HepG2 (cell line): ENCODE results near the gene DAZAP1. TPM values are rescaled to one million over a fixed set of nuclear protein-coding genes. Genes with fewer than 3 reads are reported as not detected.

Source experiments
- CREM ChIP-seq, 2 experiments: sonication (generic) in 1 of 2; formaldehyde crosslinking in 1 of 2; IDR thresholded peaks; 2 replicates each; pipeline versions ENCODE4 v1.4.0 to v1.6.1; 2016 to 2020; ENCODE audit warnings: antibody characterized with exemption in 1 of 2, mild to moderate bottlenecking in 1 of 2, missing genetic modification reagents in 1 of 2
- GTF3A ChIP-seq: sonication (generic); formaldehyde crosslinking; conservative IDR thresholded peaks from 2 replicates; pipeline ENCODE4 v1.4.0; 2020; ENCODE audit warnings: mild to moderate bottlenecking, missing genetic modification reagents
- HNRNPL ChIP-seq: fragments of 200-400 bp; formaldehyde crosslinking; IDR thresholded peaks from 2 replicates; pipeline ENCODE4 v1.6.1; 2017; ENCODE audit warnings: mild to moderate bottlenecking, low read depth, low read length
- SALL2 ChIP-seq: sonication (generic); formaldehyde crosslinking; IDR thresholded peaks from 2 replicates; pipeline ENCODE4 v1.8.1; 2023; ENCODE audit warnings: mild to moderate bottlenecking, missing genetic modification reagents, inconsistent platforms
- SRSF9 ChIP-seq: fragments of 200-400 bp; formaldehyde crosslinking; IDR thresholded peaks from 2 replicates; pipeline ENCODE4 v1.6.1; 2018; ENCODE audit warnings: borderline replicate concordance, mild to moderate bottlenecking, low read depth, low read length; ENCODE audit not compliant: insufficient read depth, poor library complexity, severe bottlenecking
- TP53 ChIP-seq: sonication (generic); formaldehyde crosslinking; conservative IDR thresholded peaks from 2 replicates; pipeline ENCODE4 v1.4.0; 2020; ENCODE audit warnings: missing genetic modification reagents
- ZNF607 ChIP-seq: sonication (generic); formaldehyde crosslinking; IDR thresholded peaks from 2 replicates; pipeline ENCODE4 v1.5.1; 2020; ENCODE audit warnings: missing genetic modification reagents, mild to moderate bottlenecking, borderline replicate concordance
- polyA plus RNA-seq, 8 experiments: library from polyadenylated mRNA; depleted of rRNA in 3 of 8; stranded (reverse) in 7 of 8; unstranded in 1 of 8; fragments of >200 nt; fragmentation: Illumina TruSeq in 4 of 8; extraction: Trizol in 4 of 8; gene quantifications; 2 replicates each; pipeline versions ENCODE4 v1.2.1 to v1.2.3, GENCODE V29; 2011 to 2016; ENCODE audit warnings: low read depth in 4 of 8, missing spikeins in 1 of 8, mixed read lengths in 1 of 8; ENCODE audit not compliant: insufficient read depth in 1 of 8
- total RNA-seq, 5 experiments: library from RNA; depleted of rRNA; stranded (reverse); fragments of >200 nt; fragmentation: Illumina TruSeq; extraction: Trizol; gene quantifications; 2 replicates each; pipeline ENCODE4 v1.2.3, GENCODE V29; 2016; ENCODE audit warnings: low read depth in 1 of 5
- TF ChIP-seq, protein P1 (sequence below): sonication (generic); formaldehyde crosslinking; IDR thresholded peaks from 2 replicates; pipeline ENCODE4 v1.8.0; 2022; ENCODE audit warnings: mild to moderate bottlenecking, missing genetic modification reagents, borderline replicate concordance
- TF ChIP-seq, protein P2 (sequence below): sonication (generic); formaldehyde crosslinking; IDR thresholded peaks from 2 replicates; pipeline ENCODE4 v1.4.0; 2020; ENCODE audit warnings: missing genetic modification reagents, mild to moderate bottlenecking, borderline replicate concordance
- TF ChIP-seq, protein P3 (sequence below): sonication (generic); formaldehyde crosslinking; IDR thresholded peaks from 2 replicates; pipeline ENCODE4 v1.4.0; 2020; ENCODE audit warnings: missing genetic modification reagents, borderline replicate concordance
- TF ChIP-seq, protein P4 (sequence below): IDR thresholded peaks from 2 replicates; pipeline ENCODE4 v1.6.1; 2016; ENCODE audit warnings: missing compliant biosample characterization, missing genetic modification reagents, borderline replicate concordance
- TF ChIP-seq, protein P5 (sequence below): sonication (generic); formaldehyde crosslinking; IDR thresholded peaks from 2 replicates; pipeline ENCODE4 v1.4.0; 2020; ENCODE audit warnings: mild to moderate bottlenecking, missing genetic modification reagents

The DAZAP1 gene
- total and polyA plus RNA-seq, 2 of the 13 experiments (the other 11 are each of a cell fraction or from before 2014, with no cell fraction given) = 63.3 to 79.2 TPM

DNA sequence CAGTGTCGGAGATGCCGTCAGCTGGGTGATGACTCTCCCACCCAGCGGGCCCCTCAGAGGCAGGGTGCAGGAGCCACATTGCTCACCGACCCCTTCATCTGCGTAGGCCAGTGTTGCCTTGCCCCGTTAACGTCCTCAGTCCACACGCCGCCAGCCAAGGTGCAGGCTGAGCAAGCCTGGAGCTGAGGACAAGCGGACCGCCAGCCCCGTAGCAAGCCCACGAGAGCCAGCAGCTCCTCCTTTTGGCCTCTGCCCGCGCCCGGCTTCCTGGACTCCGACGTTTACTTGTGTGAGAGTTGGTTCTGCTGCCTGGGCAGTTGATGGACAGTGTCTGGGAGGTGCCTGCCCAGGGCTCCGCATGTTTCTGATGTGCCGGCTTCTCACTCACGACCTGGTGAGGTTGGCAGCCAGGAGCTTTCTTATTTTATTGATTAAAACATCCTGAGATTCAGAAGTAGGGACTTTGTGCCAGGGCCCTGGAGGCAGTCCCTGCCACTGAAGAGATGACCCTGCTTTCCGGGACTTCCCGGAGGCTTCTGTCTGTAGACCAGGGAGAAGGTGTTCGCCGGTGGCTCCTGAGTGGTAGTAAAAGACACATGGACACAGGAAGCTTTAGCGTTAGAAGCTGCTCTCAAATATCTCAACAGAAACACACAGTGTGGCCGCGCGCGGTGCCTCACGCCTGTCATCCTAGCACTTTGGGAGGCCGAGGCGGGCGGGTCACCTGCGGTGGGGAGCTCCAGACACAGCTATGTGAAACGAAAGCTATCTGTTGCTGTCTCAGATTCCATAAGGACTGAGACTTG, 5.8 kb downstream of the DAZAP1 start (continued):
- TF ChIP-seq, protein P1, sequence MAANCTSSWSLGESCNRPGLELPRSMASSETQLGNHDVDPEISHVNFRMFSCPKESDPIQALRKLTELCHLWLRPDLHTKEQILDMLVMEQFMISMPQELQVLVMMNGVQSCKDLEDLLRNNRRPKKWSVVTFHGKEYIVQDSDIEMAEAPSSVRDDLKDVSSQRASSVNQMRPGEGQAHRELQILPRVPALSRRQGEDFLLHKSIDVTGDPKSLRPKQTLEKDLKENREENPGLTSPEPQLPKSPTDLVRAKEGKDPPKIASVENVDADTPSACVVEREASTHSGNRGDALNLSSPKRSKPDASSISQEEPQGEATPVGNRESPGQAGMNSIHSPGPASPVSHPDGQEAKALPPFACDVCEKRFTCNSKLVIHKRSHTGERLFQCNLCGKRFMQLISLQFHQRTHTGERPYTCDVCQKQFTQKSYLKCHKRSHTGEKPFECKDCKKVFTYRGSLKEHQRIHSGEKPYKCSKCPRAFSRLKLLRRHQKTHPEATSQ = no peak
- no peak for TF ChIP-seq SRSF9
- TF ChIP-seq, protein P2, sequence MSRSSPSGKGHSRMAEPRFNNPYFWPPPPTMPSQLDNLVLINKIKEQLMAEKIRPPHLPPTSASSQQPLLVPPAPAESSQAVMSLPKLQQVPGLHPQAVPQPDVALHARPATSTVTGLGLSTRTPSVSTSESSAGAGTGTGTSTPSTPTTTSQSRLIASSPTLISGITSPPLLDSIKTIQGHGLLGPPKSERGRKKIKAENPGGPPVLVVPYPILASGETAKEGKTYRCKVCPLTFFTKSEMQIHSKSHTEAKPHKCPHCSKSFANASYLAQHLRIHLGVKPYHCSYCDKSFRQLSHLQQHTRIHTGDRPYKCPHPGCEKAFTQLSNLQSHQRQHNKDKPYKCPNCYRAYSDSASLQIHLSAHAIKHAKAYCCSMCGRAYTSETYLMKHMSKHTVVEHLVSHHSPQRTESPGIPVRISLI = no peak
- TF ChIP-seq SALL2 = no peak
- TF ChIP-seq ZNF607 (CRISPR knock-in tag) = no peak
- TF ChIP-seq, protein P3, sequence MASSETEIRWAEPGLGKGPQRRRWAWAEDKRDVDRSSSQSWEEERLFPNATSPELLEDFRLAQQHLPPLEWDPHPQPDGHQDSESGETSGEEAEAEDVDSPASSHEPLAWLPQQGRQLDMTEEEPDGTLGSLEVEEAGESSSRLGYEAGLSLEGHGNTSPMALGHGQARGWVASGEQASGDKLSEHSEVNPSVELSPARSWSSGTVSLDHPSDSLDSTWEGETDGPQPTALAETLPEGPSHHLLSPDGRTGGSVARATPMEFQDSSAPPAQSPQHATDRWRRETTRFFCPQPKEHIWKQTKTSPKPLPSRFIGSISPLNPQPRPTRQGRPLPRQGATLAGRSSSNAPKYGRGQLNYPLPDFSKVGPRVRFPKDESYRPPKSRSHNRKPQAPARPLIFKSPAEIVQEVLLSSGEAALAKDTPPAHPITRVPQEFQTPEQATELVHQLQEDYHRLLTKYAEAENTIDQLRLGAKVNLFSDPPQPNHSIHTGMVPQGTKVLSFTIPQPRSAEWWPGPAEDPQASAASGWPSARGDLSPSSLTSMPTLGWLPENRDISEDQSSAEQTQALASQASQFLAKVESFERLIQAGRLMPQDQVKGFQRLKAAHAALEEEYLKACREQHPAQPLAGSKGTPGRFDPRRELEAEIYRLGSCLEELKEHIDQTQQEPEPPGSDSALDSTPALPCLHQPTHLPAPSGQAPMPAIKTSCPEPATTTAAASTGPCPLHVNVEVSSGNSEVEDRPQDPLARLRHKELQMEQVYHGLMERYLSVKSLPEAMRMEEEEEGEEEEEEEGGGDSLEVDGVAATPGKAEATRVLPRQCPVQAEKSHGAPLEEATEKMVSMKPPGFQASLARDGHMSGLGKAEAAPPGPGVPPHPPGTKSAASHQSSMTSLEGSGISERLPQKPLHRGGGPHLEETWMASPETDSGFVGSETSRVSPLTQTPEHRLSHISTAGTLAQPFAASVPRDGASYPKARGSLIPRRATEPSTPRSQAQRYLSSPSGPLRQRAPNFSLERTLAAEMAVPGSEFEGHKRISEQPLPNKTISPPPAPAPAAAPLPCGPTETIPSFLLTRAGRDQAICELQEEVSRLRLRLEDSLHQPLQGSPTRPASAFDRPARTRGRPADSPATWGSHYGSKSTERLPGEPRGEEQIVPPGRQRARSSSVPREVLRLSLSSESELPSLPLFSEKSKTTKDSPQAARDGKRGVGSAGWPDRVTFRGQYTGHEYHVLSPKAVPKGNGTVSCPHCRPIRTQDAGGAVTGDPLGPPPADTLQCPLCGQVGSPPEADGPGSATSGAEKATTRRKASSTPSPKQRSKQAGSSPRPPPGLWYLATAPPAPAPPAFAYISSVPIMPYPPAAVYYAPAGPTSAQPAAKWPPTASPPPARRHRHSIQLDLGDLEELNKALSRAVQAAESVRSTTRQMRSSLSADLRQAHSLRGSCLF (CRISPR knock-in tag) = no peak
- TF ChIP-seq, protein P4, sequence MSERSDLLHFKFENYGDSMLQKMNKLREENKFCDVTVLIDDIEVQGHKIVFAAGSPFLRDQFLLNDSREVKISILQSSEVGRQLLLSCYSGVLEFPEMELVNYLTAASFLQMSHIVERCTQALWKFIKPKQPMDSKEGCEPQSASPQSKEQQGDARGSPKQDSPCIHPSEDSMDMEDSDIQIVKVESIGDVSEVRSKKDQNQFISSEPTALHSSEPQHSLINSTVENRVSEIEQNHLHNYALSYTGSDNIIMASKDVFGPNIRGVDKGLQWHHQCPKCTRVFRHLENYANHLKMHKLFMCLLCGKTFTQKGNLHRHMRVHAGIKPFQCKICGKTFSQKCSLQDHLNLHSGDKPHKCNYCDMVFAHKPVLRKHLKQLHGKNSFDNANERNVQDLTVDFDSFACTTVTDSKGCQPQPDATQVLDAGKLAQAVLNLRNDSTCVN = no peak
- TF ChIP-seq HNRNPL = peak; percentile 43; the same call in 1 of the 2 replicates
- no peak for TF ChIP-seq CREM (IDR thresholded peaks at IDR 0.05)
- TF ChIP-seq CREM (CRISPR knock-in tag; IDR thresholded peaks at IDR 0.05) = no peak
- TF ChIP-seq, protein P5, sequence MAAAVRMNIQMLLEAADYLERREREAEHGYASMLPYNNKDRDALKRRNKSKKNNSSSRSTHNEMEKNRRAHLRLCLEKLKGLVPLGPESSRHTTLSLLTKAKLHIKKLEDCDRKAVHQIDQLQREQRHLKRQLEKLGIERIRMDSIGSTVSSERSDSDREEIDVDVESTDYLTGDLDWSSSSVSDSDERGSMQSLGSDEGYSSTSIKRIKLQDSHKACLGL (CRISPR knock-in tag) = no peak
- no peak for TF ChIP-seq TP53 (CRISPR knock-in tag)
- TF ChIP-seq GTF3A (CRISPR knock-in tag) = no peak
